A549 (cell line): ENCODE results near the gene SAMD13.

ENCODE experiments used
- CTCF ChIP-seq: fragments of >200 bp; sonication (Bioruptor Twin); formaldehyde crosslinking; IDR thresholded peaks from 3 replicates; pipeline ENCODE4 v1.5.1; 2016
- HMGXB4 ChIP-seq: fragments of 250-450 bp; sonication (Bioruptor Pico); IDR thresholded peaks from 2 replicates; pipeline ENCODE4 v1.5.0; 2021; ENCODE audit warnings: mild to moderate bottlenecking, moderate library complexity, borderline replicate concordance
- MAFK ChIP-seq: fragments of 450-650 bp; IDR thresholded peaks from 2 replicates; pipeline ENCODE4 v1.6.1; 2014; ENCODE audit not compliant: partially characterized antibody
- MAZ ChIP-seq: fragments of 150-350 bp; IDR thresholded peaks from 2 replicates; pipeline ENCODE4 v1.6.1; 2014; ENCODE audit warnings: antibody characterized with exemption, low read depth, low read length, borderline replicate concordance
- POLR2A ChIP-seq: IDR thresholded peaks from 2 replicates; pipeline ENCODE4 v1.6.1; 2012; ENCODE audit warnings: mild to moderate bottlenecking, low read length
- SREBF2 ChIP-seq: fragments of 450-650 bp; IDR thresholded peaks from 2 replicates; pipeline ENCODE4 v1.6.1; 2014; ENCODE audit warnings: mild to moderate bottlenecking, moderate library complexity
- TP53 ChIP-seq: fragments of 250-450 bp; sonication (Bioruptor Pico); IDR thresholded peaks from 2 replicates; pipeline ENCODE4 v1.5.0; 2021; ENCODE audit warnings: mild to moderate bottlenecking, moderate library complexity

GRCh38 chr1:84330125-84330984 lies 28.8 kb downstream of the SAMD13 start:
- TF ChIP-seq CTCF (no peak), SREBF2 (no peak), MAFK (no peak), HMGXB4 (no peak), TP53 (CRISPR knock-in tag) (no peak), POLR2A (no peak), MAZ (no peak)
